ENCODE data around the gene TMEM17.

Gene TMEM17

DNA sequence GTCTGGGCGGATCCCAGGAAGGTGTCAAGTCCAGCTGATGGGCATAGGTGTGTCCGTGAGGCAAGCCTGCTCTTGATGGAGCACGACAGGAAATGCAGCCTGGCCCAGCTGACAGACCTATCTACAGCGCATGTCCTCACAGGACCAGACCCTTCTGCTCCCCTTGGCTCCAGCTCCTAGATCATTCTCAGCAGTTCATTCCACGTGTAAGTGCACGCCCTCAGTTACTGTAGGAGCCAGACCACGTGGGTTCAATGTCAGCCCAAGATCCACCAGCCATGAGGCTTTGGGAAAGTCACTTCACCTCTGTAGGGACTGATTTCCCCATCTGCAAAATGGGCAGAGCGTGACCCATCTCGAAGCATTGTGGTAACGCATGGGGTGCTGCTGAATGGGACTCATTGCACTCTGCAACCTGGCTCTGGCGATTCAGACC lies 47.8 kb downstream of the TMEM17 start:
- no peak for DNase-seq (ENCODE audit: low read depth in 1 of 2, low spot score in 1 of 2)

GRCh38 chr2:62457556-62457955 lies 48.4 kb downstream of the TMEM17 start:
- DNase-seq (ENCODE audit: low read depth in 1 of 2, low spot score in 1 of 2) = no peak

DNA sequence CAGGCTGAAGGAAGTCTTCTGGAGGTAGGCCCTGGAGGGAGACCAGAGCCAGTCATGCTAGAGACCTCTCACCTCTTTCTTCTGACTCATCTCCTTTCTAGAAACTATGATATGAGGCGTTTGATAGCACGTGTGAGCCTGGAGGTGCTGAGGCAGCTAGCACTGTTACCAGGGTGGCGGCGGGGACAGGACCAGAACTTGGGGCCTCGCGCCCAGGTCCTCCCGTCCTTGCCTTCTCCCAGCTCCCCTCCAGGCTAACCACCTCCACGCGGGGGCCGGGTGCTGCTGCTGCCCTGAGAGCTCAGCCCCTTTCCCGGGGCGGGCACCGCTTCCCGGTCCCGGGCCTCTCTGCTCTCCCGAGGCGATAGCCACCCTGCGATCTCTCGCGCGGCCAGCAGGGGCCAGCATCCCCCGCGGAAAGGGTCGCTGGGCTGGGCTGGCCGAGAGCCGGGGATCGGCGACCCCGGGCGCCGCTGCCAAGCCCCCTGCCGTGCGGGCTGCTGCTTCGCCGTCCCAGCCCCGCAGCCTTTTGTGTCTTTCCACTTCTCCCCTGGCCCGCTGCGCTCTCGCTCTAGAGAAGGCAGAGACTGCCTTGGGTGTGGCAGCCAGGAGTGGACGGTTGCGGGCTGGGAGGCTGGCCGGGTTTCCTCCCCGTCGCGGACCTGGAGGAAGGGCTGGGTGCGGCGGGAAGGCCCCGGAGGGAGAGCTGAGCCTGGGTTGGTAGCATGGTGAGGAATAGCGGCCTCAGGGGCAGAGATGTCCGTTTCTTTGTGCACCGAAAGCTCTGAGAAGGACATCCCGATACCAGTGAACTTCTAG lies 49.1 kb downstream of the TMEM17 start:
- DNase-seq (ENCODE audit: low read depth in 1 of 2, low spot score in 1 of 2) = peak; percentile 29 to 53

DNA sequence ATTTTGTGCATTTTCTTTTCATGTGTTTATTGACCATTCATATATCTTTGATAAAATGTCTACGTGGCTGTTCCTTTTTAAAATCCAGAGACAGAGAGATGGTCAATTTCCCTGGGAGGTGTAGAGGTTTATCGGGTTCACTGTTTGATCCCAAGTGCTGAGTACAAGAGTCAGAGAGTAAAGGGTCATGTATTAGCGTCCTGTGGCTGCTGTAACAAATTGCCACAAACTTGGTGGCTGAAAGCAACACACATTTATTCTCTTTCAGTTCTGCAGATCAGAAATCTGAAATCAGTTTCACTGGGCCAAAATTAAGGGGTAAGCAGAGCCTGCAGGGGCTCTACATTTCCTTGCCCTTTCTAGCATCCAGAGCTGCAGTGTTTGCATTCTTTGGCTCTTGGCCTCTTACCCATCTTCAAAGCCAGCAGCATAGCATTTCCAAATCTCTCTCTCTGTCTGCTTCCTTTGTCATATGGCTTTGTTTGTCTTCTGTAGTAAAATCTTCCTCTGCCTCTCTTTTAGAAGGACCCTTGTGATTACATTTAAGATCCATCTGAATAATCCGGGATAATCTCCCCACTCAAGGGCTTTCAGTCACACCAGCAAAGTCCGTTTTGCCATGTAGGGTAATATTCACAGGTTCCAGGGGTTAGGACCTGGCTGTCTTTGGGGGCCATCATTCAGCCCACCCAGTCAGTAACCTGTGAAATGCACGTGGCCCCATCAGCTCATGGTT lies 49.9 kb downstream of the TMEM17 start:
- DNase-seq (ENCODE audit: low read depth in 1 of 2, low spot score in 1 of 2) = no peak

- no peak for DNase-seq (ENCODE audit: low read depth in 1 of 2, low spot score in 1 of 2)
Measured at GRCh38 chr2:62453955-62454354, 52.0 kb downstream of the TMEM17 start.

- DNase-seq (ENCODE audit: low read depth in 1 of 2, low spot score in 1 of 2) = no peak
Measured at GRCh38 chr2:62452701-62453454, 53.1 kb downstream of the TMEM17 start.

DNA sequence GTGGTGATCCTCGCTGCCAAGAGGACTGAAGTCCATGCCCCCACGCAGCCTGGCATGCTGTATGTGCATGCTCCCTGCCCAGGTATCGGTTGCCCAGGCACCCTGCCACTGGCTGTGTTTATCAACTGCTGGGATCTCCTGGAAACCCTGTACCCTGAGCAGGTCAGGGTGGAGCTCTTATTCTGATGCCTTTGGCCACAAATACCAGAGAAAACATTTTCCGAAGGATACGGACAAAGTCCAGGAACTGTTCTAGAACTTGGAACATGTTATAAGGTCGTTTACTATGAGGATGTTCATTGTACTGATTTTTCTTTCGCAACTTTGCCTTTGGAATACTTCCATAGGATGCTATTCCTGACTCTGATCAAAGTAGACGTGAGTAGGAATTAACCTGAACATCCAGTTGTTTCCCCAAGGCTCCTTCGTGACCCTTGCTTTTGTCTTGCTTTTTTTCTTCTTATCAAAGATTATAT lies 55.2 kb downstream of the TMEM17 start:
- DNase-seq (ENCODE audit: low read depth in 1 of 2, low spot score in 1 of 2) = no peak

Measured in stimulated activated CD4-positive, alpha-beta T cell treated with anti-CD3 and anti-CD28 coated beads, Interleukin-15, amount 100 ng/mL, for 1 hour (primary cell).